ENCODE results near the gene EIF3I. TPM values are rescaled to one million over a fixed set of nuclear protein-coding genes. Genes with fewer than 3 reads are reported as not detected.

The EIF3I gene
- total RNA-seq, 1 donor from 2014 or later = 184 TPM

DNA sequence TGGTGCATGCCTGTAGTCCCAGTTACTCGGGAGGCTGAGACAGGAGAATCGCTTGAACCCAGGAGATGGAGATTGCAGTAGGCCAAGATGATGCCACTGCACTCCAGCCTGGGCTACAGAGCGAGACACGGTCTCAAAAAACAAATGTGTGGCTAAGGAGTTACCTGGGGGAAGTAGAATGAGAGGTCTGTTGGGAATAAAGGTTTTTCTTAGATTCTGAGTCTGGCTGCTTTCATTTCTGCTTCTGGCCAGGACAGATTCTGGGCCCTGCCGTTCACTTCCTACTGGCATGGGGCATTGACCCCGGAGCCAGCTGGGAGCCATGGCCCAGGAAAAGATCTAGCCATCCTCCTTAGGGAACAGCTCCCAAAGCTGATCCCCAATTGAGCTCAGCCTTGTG lies 13.7 kb upstream of the EIF3I start:
- Mint-ChIP-seq H3K27me3 (ENCODE audit: low read depth, unreplicated experiment) (no peaks in the 10 kb centered on the region), H3K4me1 (ENCODE audit: low read depth, unreplicated experiment) (no peaks in the 10 kb centered on the region), H3K4me3 (ENCODE audit: unreplicated experiment) (no peak overlapping the region), H3K27ac (ENCODE audit: unreplicated experiment) (no peak overlapping the region), H3K9me3 (ENCODE audit: unreplicated experiment) (no peaks in the 10 kb centered on the region), H3K36me3 (ENCODE audit: low read depth, unreplicated experiment) (peaks cover 2% of the 10 kb centered on the region)
- FAIRE-seq (no peak), DNase-seq (ENCODE audit: low read depth) (no peak)
- Histone ChIP-seq H3K27ac (ENCODE audit: low read depth, low read length) (no peak overlapping the region), H3K4me1 (ENCODE audit: insufficient read depth, low read length) (no peaks in the 10 kb centered on the region), H3K79me2 (ENCODE audit: insufficient read depth, low read length) (peaks cover 6% of the 10 kb centered on the region), H3K36me3 (ENCODE audit: insufficient read depth, low read length) (peaks cover 3% of the 10 kb centered on the region), H3K9ac (ENCODE audit: low read length) (no peak overlapping the region), H3K9me3 (ENCODE audit: insufficient read depth, low read depth, low read length) (no peaks in the 10 kb centered on the region), H2AFZ (ENCODE audit: low read depth, low read length) (no peak overlapping the region), H3K27me3 (ENCODE audit: insufficient read depth, low read length) (no peaks in the 10 kb centered on the region), H4K20me1 (ENCODE audit: insufficient read depth, low read length) (no peaks in the 10 kb centered on the region), H3K4me2 (ENCODE audit: low read length) (no peak overlapping the region), H3K4me3 (ENCODE audit: insufficient read depth, low read depth, low read length) (no peak overlapping the region)
- TF ChIP-seq, protein P1, sequence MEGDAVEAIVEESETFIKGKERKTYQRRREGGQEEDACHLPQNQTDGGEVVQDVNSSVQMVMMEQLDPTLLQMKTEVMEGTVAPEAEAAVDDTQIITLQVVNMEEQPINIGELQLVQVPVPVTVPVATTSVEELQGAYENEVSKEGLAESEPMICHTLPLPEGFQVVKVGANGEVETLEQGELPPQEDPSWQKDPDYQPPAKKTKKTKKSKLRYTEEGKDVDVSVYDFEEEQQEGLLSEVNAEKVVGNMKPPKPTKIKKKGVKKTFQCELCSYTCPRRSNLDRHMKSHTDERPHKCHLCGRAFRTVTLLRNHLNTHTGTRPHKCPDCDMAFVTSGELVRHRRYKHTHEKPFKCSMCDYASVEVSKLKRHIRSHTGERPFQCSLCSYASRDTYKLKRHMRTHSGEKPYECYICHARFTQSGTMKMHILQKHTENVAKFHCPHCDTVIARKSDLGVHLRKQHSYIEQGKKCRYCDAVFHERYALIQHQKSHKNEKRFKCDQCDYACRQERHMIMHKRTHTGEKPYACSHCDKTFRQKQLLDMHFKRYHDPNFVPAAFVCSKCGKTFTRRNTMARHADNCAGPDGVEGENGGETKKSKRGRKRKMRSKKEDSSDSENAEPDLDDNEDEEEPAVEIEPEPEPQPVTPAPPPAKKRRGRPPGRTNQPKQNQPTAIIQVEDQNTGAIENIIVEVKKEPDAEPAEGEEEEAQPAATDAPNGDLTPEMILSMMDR (IDR thresholded peaks at IDR 0.05; ENCODE audit: insufficient read depth, low read depth, low read length) = no peak
- TF ChIP-seq EZH2 (IDR thresholded peaks at IDR 0.05; ENCODE audit: insufficient read depth, low read length) = no peak

DNA sequence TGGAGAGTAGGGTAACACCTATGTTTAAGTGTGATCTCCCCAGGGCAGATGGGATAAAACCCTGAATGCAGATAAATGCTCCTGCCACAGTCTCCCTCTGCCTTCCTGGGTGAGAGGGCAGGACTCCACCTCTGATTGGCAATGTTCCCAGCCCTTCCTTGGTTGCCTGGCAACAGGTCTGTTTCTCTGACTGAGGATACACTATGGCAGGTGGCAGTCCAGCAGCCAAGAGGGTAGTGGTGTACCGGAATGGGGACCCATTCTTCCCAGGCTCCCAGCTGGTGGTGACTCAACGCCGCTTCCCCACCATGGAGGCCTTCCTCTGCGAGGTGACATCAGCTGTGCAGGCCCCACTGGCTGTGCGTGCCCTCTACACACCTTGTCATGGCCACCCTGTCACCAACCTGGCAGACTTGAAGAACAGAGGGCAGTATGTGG lies 13.3 kb upstream of the EIF3I start, which contains the start of gene DCDC2B:
Gene DCDC2B (plus strand): TSS at position 199 of the 438 bp plus-strand sequence. CDS start 5 bp downstream, at position 204.
- no peak within 1 kb of the TSS for H3K9ac ChIP-seq (ENCODE audit: low read length)
- H3K4me1 Mint-ChIP-seq (ENCODE audit: low read depth, unreplicated experiment) = no peaks in the 10 kb centered on the region
- no peaks in the 10 kb centered on the region for H4K20me1 ChIP-seq (ENCODE audit: insufficient read depth, low read length)
- H3K36me3 Mint-ChIP-seq (ENCODE audit: low read depth, unreplicated experiment) = peaks cover 2% of the 10 kb centered on the region
- no peak for DNase-seq (ENCODE audit: low read depth)
- TF ChIP-seq, protein P1 (IDR thresholded peaks at IDR 0.05; ENCODE audit: insufficient read depth, low read depth, low read length) = no peak
- no peak for TF ChIP-seq EZH2 (IDR thresholded peaks at IDR 0.05; ENCODE audit: insufficient read depth, low read length)
- no peak for FAIRE-seq
- H3K27me3 Mint-ChIP-seq (ENCODE audit: low read depth, unreplicated experiment) = no peaks in the 10 kb centered on the region
- H3K27ac ChIP-seq (ENCODE audit: low read depth, low read length) = no peak within 1 kb of the TSS
- H3K9me3 ChIP-seq (ENCODE audit: insufficient read depth, low read depth, low read length) = no peaks in the 10 kb centered on the region
- H3K79me2 ChIP-seq (ENCODE audit: insufficient read depth, low read length) = peaks cover 6% of the 10 kb centered on the region
- no peak within 1 kb of the TSS for H3K4me2 ChIP-seq (ENCODE audit: low read length)
- peaks cover 3% of the 10 kb centered on the region for H3K36me3 ChIP-seq (ENCODE audit: insufficient read depth, low read length)
- no peak within 1 kb of the TSS for H3K4me3 Mint-ChIP-seq (ENCODE audit: unreplicated experiment)
- H3K27ac Mint-ChIP-seq (ENCODE audit: unreplicated experiment) = no peak within 1 kb of the TSS
- H3K27me3 ChIP-seq (ENCODE audit: insufficient read depth, low read length) = no peaks in the 10 kb centered on the region
- H3K9me3 Mint-ChIP-seq (ENCODE audit: unreplicated experiment) = no peaks in the 10 kb centered on the region
- no peak within 1 kb of the TSS for H2AFZ ChIP-seq (ENCODE audit: low read depth, low read length)
- no peak within 1 kb of the TSS for H3K4me3 ChIP-seq (ENCODE audit: insufficient read depth, low read depth, low read length)
- H3K4me1 ChIP-seq (ENCODE audit: insufficient read depth, low read length) = no peaks in the 10 kb centered on the region

DNA sequence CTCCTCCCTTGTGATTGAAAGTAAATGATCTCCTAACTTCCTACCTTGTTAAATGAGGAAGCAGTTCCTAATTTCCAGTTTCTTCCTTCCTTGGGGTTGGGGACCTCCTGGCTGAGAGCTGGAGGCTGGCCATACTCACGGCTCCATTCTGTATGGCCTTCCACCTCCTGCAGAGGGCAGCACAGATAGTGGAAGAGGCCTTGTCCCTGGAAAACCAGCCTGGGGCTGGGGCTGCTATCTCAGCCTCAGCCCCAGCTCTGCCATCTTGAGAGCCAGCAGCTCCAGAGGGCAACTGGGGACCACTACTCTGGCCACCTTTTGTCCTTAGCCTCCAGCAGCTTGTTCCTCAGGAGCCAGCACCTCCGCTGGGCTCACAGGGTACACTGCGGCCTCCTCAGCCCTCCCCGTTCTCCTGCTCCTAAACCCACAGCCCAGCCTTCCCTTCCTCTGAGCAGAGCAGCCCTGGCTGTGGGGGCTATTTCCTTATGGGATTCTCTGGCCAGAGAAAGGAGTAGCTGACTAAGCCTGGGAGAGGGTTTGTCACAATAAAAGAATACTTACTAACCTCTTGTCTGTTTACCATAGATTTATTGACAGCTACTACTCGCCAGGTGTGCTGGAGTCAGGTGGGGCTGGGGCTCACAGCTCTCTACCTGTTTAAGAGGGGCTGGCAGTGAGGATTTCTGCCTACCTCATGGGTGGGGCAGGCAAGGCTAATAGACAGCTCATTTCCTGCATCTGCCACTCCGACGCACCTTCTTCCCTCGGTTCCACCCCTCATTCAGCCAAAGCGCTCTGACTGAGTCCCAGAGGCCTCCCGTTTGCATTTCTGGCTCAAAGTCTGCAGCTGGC lies 6.4 kb upstream of the EIF3I start:
- Mint-ChIP-seq H3K27ac (ENCODE audit: unreplicated experiment) (no peak overlapping the region), H3K4me3 (ENCODE audit: unreplicated experiment) (no peak overlapping the region), H3K9me3 (ENCODE audit: unreplicated experiment) (no peaks in the 10 kb centered on the region), H3K27me3 (ENCODE audit: low read depth, unreplicated experiment) (no peaks in the 10 kb centered on the region), H3K36me3 (ENCODE audit: low read depth, unreplicated experiment) (peaks cover 10% of the 10 kb centered on the region), H3K4me1 (ENCODE audit: low read depth, unreplicated experiment) (peaks cover 3% of the 10 kb centered on the region)
- H3K9ac ChIP-seq (ENCODE audit: low read length) = no peak overlapping the region
- no peaks in the 10 kb centered on the region for H3K9me3 ChIP-seq (ENCODE audit: insufficient read depth, low read depth, low read length)
- peaks cover 11% of the 10 kb centered on the region for H3K79me2 ChIP-seq (ENCODE audit: insufficient read depth, low read length)
- no peaks in the 10 kb centered on the region for H3K27me3 ChIP-seq (ENCODE audit: insufficient read depth, low read length)
- FAIRE-seq (no peak), DNase-seq (ENCODE audit: low read depth) (no peak)
- no peak for TF ChIP-seq EZH2 (IDR thresholded peaks at IDR 0.05; ENCODE audit: insufficient read depth, low read length)
- TF ChIP-seq, protein P1 (IDR thresholded peaks at IDR 0.05; ENCODE audit: insufficient read depth, low read depth, low read length) = peak; percentile 75
- H3K4me2 ChIP-seq (ENCODE audit: low read length) = no peak overlapping the region
- H3K36me3 ChIP-seq (ENCODE audit: insufficient read depth, low read length) = peaks cover 17% of the 10 kb centered on the region
- no peak overlapping the region for H3K4me3 ChIP-seq (ENCODE audit: insufficient read depth, low read depth, low read length)
- H3K4me1 ChIP-seq (ENCODE audit: insufficient read depth, low read length) = peaks cover 2% of the 10 kb centered on the region
- H3K27ac ChIP-seq (ENCODE audit: low read depth, low read length) = no peak overlapping the region
- no peaks in the 10 kb centered on the region for H4K20me1 ChIP-seq (ENCODE audit: insufficient read depth, low read length)
- H2AFZ ChIP-seq (ENCODE audit: low read depth, low read length) = no peak overlapping the region
